ENCODE data around the gene ATL3. TPM values are rescaled to one million over a fixed set of nuclear protein-coding genes. Genes with fewer than 3 reads are reported as not detected.

Gene ATL3
- total and polyA plus RNA-seq, 7 experiments from 2014 or later: 13.8 to 33.3 (median 26.8) TPM

- Histone ChIP-seq H3K27me3 (ENCODE audit: control insufficient read depth in 2 of 2, insufficient read depth in 2 of 2, low read length in 2 of 2) (no peaks in the 10 kb centered on the region), H3K9me3 (ENCODE audit: control insufficient read depth in 2 of 3, low read length in 3 of 3) (no peaks in the 10 kb centered on the region), H3K4me1 (ENCODE audit: control insufficient read depth in 2 of 2, insufficient read depth in 2 of 2, low read length in 2 of 2) (peaks cover 6 to 17% of the 10 kb centered on the region in 2 donors), H3K27ac (ENCODE audit: low read depth, low read length) (peak overlapping the region; percentile 69), H3K36me3 (ENCODE audit: control insufficient read depth in 2 of 3, insufficient read depth in 3 of 3, low read length in 3 of 3) (no peaks in the 10 kb centered on the region), H3K4me3 (ENCODE audit: low read length) (peak overlapping the region; percentile 86)
- no peak for ATAC-seq
- H3K27ac Mint-ChIP-seq: peak overlapping the region; percentile 50 to 90 (median 83)
- H3K9me3 Mint-ChIP-seq: peaks cover 0 to 4% (median 0%) of the 10 kb centered on the region in 11 donors
- no peaks in the 10 kb centered on the region for H3K36me3 Mint-ChIP-seq
- intact Hi-C loops (cut with micrococcal nuclease): loop anchor here (5.0 kb wide), 8 partner anchors 85 to 1455 kb away; partner anchors contain the start of genes PLAAT4 (in 2 of the 2), OTUB1 (in 1 of the 2), PRDX5 (in 1 of the 2) and SLC3A2 (in 1 of the 2)
- H3K27me3 Mint-ChIP-seq: peaks cover 0 to 12% (median 0%) of the 10 kb centered on the region in 5 donors
- CTCF ChIA-PET: interaction anchor here (0.7 to 1.8 kb wide), 4 partner anchors 12 to 203 kb away, joined by 3 to 9 read pairs (median 3); partner anchors contain the start of gene ATL3
- peak in 2 of 9 donors; percentile 42 to 48 for DNase-seq
- POLR2A ChIA-PET: interaction anchor here (0.5 to 3.2 kb wide), 6 partner anchors 8 to 1112 kb away, joined by 3 to 42 read pairs (median 4); partner anchors contain the start of gene ATL3
- H3K4me3 Mint-ChIP-seq: peak overlapping the region; percentile 89 to 97 (median 94)
- peaks cover 24 to 36% (median 27%) of the 10 kb centered on the region in 7 donors for H3K4me1 Mint-ChIP-seq
These were observed 11.2 kb upstream of the ATL3 start for GRCh38 chr11:63682066-63683021.

- ChIA-PET CTCF (interaction anchor here (0.6 to 1.8 kb wide), 4 partner anchors 10 to 177 kb away, joined by 3 to 9 read pairs (median 4); partner anchors contain the start of gene ATL3), POLR2A (interaction anchor here (0.5 to 3.2 kb wide), 7 partner anchors 8 to 1113 kb away, joined by 3 to 42 read pairs (median 3); partner anchors contain the start of gene ATL3)
- Histone ChIP-seq H3K27ac (ENCODE audit: low read depth, low read length) (peak within 1 kb of the TSS; percentile 69), H3K4me3 (ENCODE audit: low read length) (peak within 1 kb of the TSS; percentile 86), H3K9me3 (ENCODE audit: control insufficient read depth in 2 of 3, low read length in 3 of 3) (no peaks in the 10 kb centered on the region), H3K27me3 (ENCODE audit: control insufficient read depth in 2 of 2, insufficient read depth in 2 of 2, low read length in 2 of 2) (no peaks in the 10 kb centered on the region), H3K36me3 (ENCODE audit: control insufficient read depth in 2 of 3, insufficient read depth in 3 of 3, low read length in 3 of 3) (no peaks in the 10 kb centered on the region), H3K4me1 (ENCODE audit: control insufficient read depth in 2 of 2, insufficient read depth in 2 of 2, low read length in 2 of 2) (peaks cover 6 to 17% of the 10 kb centered on the region in 2 donors)
- Mint-ChIP-seq H3K36me3 (no peaks in the 10 kb centered on the region), H3K4me1 (peaks cover 20 to 30% (median 27%) of the 10 kb centered on the region in 7 donors), H3K4me3 (peak within 1 kb of the TSS; percentile 89 to 97 (median 94)), H3K27ac (peak within 1 kb of the TSS; percentile 50 to 97 (median 83)), H3K9me3 (peaks cover 0 to 4% (median 0%) of the 10 kb centered on the region in 11 donors), H3K27me3 (peaks cover 0 to 12% (median 0%) of the 10 kb centered on the region in 5 donors)
- intact Hi-C loops (cut with micrococcal nuclease): loop anchor here (1.0 to 5.0 kb wide), 13 partner anchors 10 to 1456 kb away; partner anchors contain the start of genes ATL3 (in 2 of the 2), PLAAT4 (in 2 of the 2), COX8A (in 1 of the 2) and MARK2 (in 1 of the 2)
- ATAC-seq (peak; percentile 95), DNase-seq (peak; percentile 97 to 99 (median 98))
These were observed 10.3 kb upstream of the ATL3 start, which contains the start of gene RTN3 for GRCh38 chr11:63681321-63682065. TSS of gene RTN3 (plus strand) at chr11:63681500. CDS start at chr11:63681637, 137 bp downstream.

GRCh38 chr11:63680834-63681320 is 9.7 kb upstream of the ATL3 start:
- CTCF ChIA-PET: interaction anchor here (0.9 kb wide), 1 partner anchor 10 kb away, joined by 5 read pairs; the partner anchor contains the start of gene ATL3
- H3K4me3 Mint-ChIP-seq: peak overlapping the region; percentile 89 to 97 (median 94)
- H3K36me3 Mint-ChIP-seq: no peaks in the 10 kb centered on the region
- Histone ChIP-seq H3K27me3 (ENCODE audit: control insufficient read depth in 2 of 2, insufficient read depth in 2 of 2, low read length in 2 of 2) (no peaks in the 10 kb centered on the region), H3K36me3 (ENCODE audit: control insufficient read depth in 2 of 3, insufficient read depth in 3 of 3, low read length in 3 of 3) (no peaks in the 10 kb centered on the region), H3K9me3 (ENCODE audit: control insufficient read depth in 2 of 3, low read length in 3 of 3) (no peaks in the 10 kb centered on the region), H3K4me3 (ENCODE audit: low read length) (peak overlapping the region; percentile 86), H3K4me1 (ENCODE audit: control insufficient read depth in 2 of 2, insufficient read depth in 2 of 2, low read length in 2 of 2) (peaks cover 6 to 17% of the 10 kb centered on the region in 2 donors), H3K27ac (ENCODE audit: low read depth, low read length) (peak overlapping the region; percentile 50)
- H3K9me3 Mint-ChIP-seq: peaks cover 0 to 4% (median 0%) of the 10 kb centered on the region in 11 donors
- no peak for DNase-seq
- peaks cover 18 to 29% (median 27%) of the 10 kb centered on the region in 7 donors for H3K4me1 Mint-ChIP-seq
- POLR2A ChIA-PET: interaction anchor here (0.6 to 3.2 kb wide), 5 partner anchors 7 to 840 kb away, joined by 3 to 42 read pairs (median 4); partner anchors contain the start of gene ATL3
- no peak for ATAC-seq
- H3K27ac Mint-ChIP-seq: peak overlapping the region; percentile 50 to 97 (median 83)
- peaks cover 0 to 12% (median 0%) of the 10 kb centered on the region in 5 donors for H3K27me3 Mint-ChIP-seq
- intact Hi-C loops (cut with micrococcal nuclease): loop anchor here (1.0 to 5.0 kb wide), 13 partner anchors 10 to 1456 kb away; partner anchors contain the start of genes ATL3 (in 2 of the 2), PLAAT4 (in 2 of the 2), COX8A (in 1 of the 2) and MARK2 (in 1 of the 2)

GRCh38 chr11:63673579-63673978 is 2.4 kb upstream of the ATL3 start:
- no peak for DNase-seq
- Histone ChIP-seq H3K4me3 (ENCODE audit: low read length) (no peak overlapping the region), H3K36me3 (ENCODE audit: control insufficient read depth in 2 of 3, insufficient read depth in 3 of 3, low read length in 3 of 3) (peaks cover 0 to 7% (median 0%) of the 10 kb centered on the region in 3 experiments), H3K27me3 (ENCODE audit: control insufficient read depth in 2 of 2, insufficient read depth in 2 of 2, low read length in 2 of 2) (no peaks in the 10 kb centered on the region), H3K9me3 (ENCODE audit: control insufficient read depth in 2 of 3, low read length in 3 of 3) (no peaks in the 10 kb centered on the region), H3K27ac (ENCODE audit: low read depth, low read length) (no peak overlapping the region), H3K4me1 (ENCODE audit: control insufficient read depth in 2 of 2, insufficient read depth in 2 of 2, low read length in 2 of 2) (peaks cover 4 to 6% of the 10 kb centered on the region in 2 donors)
- no peak overlapping the region for H3K4me3 Mint-ChIP-seq
- POLR2A ChIA-PET: interaction anchor here (0.7 to 1.5 kb wide), 2 partner anchors 8 to 152 kb away, joined by 3 to 8 read pairs; partner anchors contain the start of gene RTN3
- no peak overlapping the region for H3K27ac Mint-ChIP-seq
- peaks cover 0 to 4% (median 0%) of the 10 kb centered on the region in 5 donors for H3K36me3 Mint-ChIP-seq
- CTCF ChIA-PET: interaction anchor here (0.7 to 1.1 kb wide), 3 partner anchors 9 to 67 kb away, joined by 3 to 4 read pairs (median 4); no protein-coding TSS in a partner anchor
- peaks cover 13 to 34% (median 18%) of the 10 kb centered on the region in 7 donors for H3K4me1 Mint-ChIP-seq
- no peak for ATAC-seq
- intact Hi-C loops (cut with micrococcal nuclease): loop anchor here (5.0 to 10.0 kb wide), 3 partner anchors 109 to 966 kb away; partner anchors contain the start of genes BSCL2 (in 1 of the 2), GNG3 (in 1 of the 2), PLAAT2 (in 1 of the 2) and SPINDOC (in 1 of the 2)
- H3K9me3 Mint-ChIP-seq: no peaks in the 10 kb centered on the region
- H3K27me3 Mint-ChIP-seq: no peaks in the 10 kb centered on the region

GRCh38 chr11:63672936-63673539 is 1.9 kb upstream of the ATL3 start:
- H3K27me3 Mint-ChIP-seq: no peaks in the 10 kb centered on the region
- Histone ChIP-seq H3K27me3 (ENCODE audit: control insufficient read depth in 2 of 2, insufficient read depth in 2 of 2, low read length in 2 of 2) (no peaks in the 10 kb centered on the region), H3K4me3 (ENCODE audit: low read length) (no peak overlapping the region), H3K36me3 (ENCODE audit: control insufficient read depth in 2 of 3, insufficient read depth in 3 of 3, low read length in 3 of 3) (peaks cover 0 to 7% (median 0%) of the 10 kb centered on the region in 3 experiments), H3K9me3 (ENCODE audit: control insufficient read depth in 2 of 3, low read length in 3 of 3) (no peaks in the 10 kb centered on the region), H3K27ac (ENCODE audit: low read depth, low read length) (no peak overlapping the region), H3K4me1 (ENCODE audit: control insufficient read depth in 2 of 2, insufficient read depth in 2 of 2, low read length in 2 of 2) (peaks cover 4 to 6% of the 10 kb centered on the region in 2 donors)
- peak overlapping the region in 8 of 10 donors; percentile 48 to 88 (median 68) for H3K4me3 Mint-ChIP-seq
- ChIA-PET CTCF (interaction anchor here (0.7 to 1.1 kb wide), 3 partner anchors 8 to 68 kb away, joined by 3 to 4 read pairs (median 4); no protein-coding TSS in a partner anchor), POLR2A (interaction anchor here (0.7 to 1.5 kb wide), 2 partner anchors 9 to 152 kb away, joined by 3 to 8 read pairs; partner anchors contain the start of gene RTN3)
- H3K4me1 Mint-ChIP-seq: peaks cover 16 to 39% (median 23%) of the 10 kb centered on the region in 7 donors
- peak overlapping the region in 3 of 9 donors; percentile 3 to 52 (median 32) for H3K27ac Mint-ChIP-seq
- H3K36me3 Mint-ChIP-seq: peaks cover 0 to 4% (median 0%) of the 10 kb centered on the region in 5 donors
- ATAC-seq (no peak), DNase-seq (no peak)
- intact Hi-C loops (cut with micrococcal nuclease): loop anchor here (5.0 to 10.0 kb wide), 3 partner anchors 108 to 966 kb away; partner anchors contain the start of genes BSCL2 (in 1 of the 2), GNG3 (in 1 of the 2), PLAAT2 (in 1 of the 2) and SPINDOC (in 1 of the 2)
- no peaks in the 10 kb centered on the region for H3K9me3 Mint-ChIP-seq

All from naive thymus-derived CD4-positive, alpha-beta T cell (primary cell).